ENCODE data around the gene DOCK1.

Gene DOCK1

GRCh38 chr10:127417686-127418401, 512.6 kb downstream of the DOCK1 start:
- no peak for TF ChIP-seq CTCF (IDR thresholded peaks at IDR 0.05; ENCODE audit: low read depth, low read length, missing control alignments)
- H3K4me3 ChIP-seq (ENCODE audit: low read depth, low read length), result no peak overlapping the region
- DNase-seq (ENCODE audit: low read depth), result no peak

- H3K4me3 ChIP-seq (ENCODE audit: low read depth, low read length), result no peak overlapping the region
- DNase-seq (ENCODE audit: low read depth), result no peak
- no peak for TF ChIP-seq CTCF (IDR thresholded peaks at IDR 0.05; ENCODE audit: low read depth, low read length, missing control alignments)
Observed at GRCh38 chr10:127418536-127419168, 513.4 kb downstream of the DOCK1 start.

GRCh38 chr10:127420138-127420684, 515.0 kb downstream of the DOCK1 start:
- DNase-seq (ENCODE audit: low read depth), result no peak
- TF ChIP-seq CTCF (IDR thresholded peaks at IDR 0.05; ENCODE audit: low read depth, low read length, missing control alignments), result no peak
- H3K4me3 ChIP-seq (ENCODE audit: low read depth, low read length), result no peak overlapping the region

GRCh38 chr10:127423218-127423915, 518.1 kb downstream of the DOCK1 start:
- no peak for DNase-seq (ENCODE audit: low read depth)
- H3K4me3 ChIP-seq (ENCODE audit: low read depth, low read length), result no peak overlapping the region
- no peak for TF ChIP-seq CTCF (IDR thresholded peaks at IDR 0.05; ENCODE audit: low read depth, low read length, missing control alignments)

- DNase-seq (ENCODE audit: low read depth), result no peak
- TF ChIP-seq CTCF (IDR thresholded peaks at IDR 0.05; ENCODE audit: low read depth, low read length, missing control alignments), result no peak
Observed at GRCh38 chr10:127424594-127425264, 519.5 kb downstream of the DOCK1 start.

GRCh38 chr10:127426746-127427145, 521.5 kb downstream of the DOCK1 start:
- TF ChIP-seq CTCF (IDR thresholded peaks at IDR 0.05; ENCODE audit: low read depth, low read length, missing control alignments), result no peak
- no peak for DNase-seq (ENCODE audit: low read depth)
- H3K4me3 ChIP-seq (ENCODE audit: low read depth, low read length), result no peak overlapping the region

More at GRCh38 chr10:127424594-127425264, 519.5 kb downstream of the DOCK1 start:
- no peak overlapping the region for H3K4me3 ChIP-seq (ENCODE audit: low read depth, low read length)
